Measurements from ENCODE around the gene LDB2. TPM values are rescaled to one million over a fixed set of nuclear protein-coding genes. Genes with fewer than 3 reads are reported as not detected.

LDB2 gene
- total RNA-seq, 1 donor, result under 0.01 TPM

DNA sequence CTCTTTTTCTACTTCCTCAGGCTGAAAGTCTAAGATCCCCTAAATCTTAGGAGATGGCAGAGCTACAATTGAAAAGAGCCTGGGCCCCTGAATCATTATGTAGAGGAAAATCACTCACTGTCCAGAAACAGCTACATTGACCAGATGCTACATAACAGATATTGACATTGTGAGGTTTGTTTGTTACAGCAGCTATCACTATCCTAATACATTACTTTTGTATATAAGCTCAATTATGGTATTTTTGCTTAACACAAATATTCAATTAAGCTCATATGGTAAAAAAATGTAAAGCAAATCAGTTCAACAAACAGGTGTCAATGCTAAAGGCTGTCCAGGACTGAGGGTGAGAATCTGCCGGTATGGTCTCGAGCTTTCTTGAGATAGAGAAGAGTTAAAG, 89.4 kb downstream of the LDB2 start:
- no peak for DNase-seq (ENCODE audit: low read depth in 2 of 3, low spot score in 2 of 3)

DNA sequence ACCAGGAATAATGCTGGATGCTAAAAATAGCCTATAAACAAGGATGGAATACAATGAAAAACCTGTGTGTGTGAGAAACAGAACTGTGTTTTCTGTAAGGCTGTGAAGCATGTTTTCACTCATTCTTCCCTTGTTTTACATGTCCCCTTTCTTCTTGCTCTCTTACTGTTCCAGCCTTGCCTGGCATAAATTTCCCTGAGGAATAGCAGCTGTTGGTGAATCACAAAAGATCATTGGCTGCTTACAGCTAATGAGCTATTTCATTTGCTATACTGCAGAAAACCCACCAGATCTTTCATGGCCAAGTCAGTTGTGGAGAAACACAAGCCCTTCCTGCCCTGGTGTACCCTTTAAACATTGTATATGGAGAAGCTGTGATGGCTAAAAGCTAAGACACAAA, 91.1 kb downstream of the LDB2 start:
- DNase-seq (ENCODE audit: low read depth in 2 of 3, low spot score in 2 of 3), result no peak

DNA sequence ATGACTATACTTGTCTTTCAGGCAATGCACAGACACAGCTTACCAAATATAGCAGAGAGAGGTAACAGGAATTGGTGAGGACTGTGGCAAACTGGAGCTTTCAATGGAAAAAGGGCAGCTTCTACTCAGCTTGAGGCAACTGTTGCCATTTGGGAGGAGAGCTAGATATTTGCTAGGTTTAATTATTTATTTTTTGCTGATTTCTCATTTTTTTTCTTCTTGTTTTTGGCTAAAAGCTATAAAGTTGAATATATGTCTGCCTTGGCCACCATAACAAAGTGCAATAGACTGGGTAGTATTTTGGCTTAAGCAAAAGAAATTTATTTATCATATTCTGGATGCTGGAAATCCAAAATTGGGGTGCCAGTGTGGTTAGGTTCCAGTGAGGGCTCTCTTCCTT, 93.9 kb downstream of the LDB2 start:
- DNase-seq (ENCODE audit: low read depth in 2 of 3, low spot score in 2 of 3), result no peak

DNA sequence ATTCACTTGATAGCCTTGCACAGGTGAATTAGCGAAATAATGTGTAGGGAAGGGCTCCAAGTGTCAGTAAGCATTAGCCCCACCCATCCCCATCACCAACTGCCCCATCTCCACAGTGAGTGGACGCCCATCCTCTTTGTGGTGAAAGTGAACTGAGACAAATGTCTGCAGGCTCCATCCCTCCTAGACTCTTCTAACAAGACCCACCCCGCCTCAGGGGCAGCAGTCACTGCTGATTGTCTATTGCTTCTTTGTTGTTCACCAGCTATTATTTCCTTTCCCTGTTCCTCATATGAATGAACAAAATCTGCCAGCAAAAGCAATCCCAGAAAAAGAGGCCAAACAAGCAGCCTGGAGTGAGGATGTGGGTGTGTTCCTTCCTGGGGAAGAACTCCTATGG, 96.4 kb downstream of the LDB2 start:
- no peak for DNase-seq (ENCODE audit: low read depth in 2 of 3, low spot score in 2 of 3)

DNA sequence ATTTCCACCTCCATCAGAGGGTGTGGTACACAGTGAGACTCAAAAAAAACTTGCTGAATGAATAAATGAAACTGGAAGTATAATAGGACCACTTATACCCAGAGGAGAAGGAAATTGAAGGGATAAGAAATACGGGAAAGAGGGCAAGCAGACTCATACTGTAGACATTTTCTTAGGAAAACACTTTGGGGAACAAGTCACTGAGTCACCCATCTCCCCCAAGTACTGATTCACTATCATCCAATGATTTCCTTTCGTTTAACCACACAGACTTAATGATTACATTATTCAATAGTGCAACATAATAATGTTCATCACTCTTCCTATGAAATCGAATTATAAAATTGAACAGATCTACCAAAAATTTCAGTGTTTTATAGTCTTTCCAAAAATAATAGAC, 97.1 kb downstream of the LDB2 start:
- no peak for DNase-seq (ENCODE audit: low read depth in 2 of 3, low spot score in 2 of 3)

DNA sequence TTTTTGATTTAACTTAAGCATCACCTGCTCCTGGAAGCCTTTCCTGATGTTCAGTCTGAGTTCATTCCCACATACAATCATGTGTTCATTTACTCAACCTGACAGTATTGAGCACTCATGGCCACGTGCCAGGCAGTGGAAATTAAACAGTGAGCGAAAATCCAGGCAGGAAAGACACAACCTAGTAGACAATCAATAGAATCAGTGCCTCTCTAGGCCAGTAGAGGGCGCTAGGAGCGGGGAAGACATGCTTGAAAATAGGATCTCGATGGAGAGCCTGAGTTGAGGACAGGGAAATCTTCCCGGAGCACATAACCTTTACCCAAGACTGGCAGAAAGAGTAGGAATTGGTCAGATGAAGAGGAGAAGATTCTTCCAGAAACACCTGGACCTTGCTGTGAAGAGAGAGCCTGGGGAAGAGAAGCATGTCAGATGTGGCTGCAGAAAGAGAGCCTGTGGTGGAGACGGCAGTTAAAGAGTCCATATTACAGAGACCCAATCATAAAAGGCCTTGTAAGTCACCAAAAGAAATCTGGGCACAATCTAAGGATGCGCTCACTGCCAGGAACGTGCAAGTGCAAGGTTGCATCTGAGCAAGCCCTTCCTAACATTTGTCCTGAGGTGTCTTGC, 103.5 kb downstream of the LDB2 start:
- DNase-seq (ENCODE audit: low read depth in 2 of 3, low spot score in 2 of 3), result peak in 2 of 3 donors; percentile 6 to 50

DNA sequence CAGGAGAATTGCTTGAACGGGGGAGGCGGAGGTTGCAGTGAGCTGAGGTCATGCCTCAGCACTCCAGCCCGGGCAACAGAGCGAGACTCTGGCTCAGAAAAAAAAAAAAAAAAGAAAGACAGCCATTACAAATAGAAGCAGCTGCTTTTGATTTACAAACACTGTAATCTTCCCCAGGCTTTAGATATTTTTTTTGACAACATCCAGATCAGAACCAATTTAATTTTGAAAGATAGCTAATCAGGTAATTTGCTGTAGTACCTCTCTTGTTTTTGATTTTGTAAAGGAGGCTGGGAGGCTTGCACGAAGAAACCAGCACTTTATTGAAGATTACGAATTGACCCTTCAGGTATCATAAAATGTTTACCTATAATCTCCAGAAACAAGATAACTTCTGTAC, 107.0 kb downstream of the LDB2 start:
- no peak for DNase-seq (ENCODE audit: low read depth in 2 of 3, low spot score in 2 of 3)

DNA sequence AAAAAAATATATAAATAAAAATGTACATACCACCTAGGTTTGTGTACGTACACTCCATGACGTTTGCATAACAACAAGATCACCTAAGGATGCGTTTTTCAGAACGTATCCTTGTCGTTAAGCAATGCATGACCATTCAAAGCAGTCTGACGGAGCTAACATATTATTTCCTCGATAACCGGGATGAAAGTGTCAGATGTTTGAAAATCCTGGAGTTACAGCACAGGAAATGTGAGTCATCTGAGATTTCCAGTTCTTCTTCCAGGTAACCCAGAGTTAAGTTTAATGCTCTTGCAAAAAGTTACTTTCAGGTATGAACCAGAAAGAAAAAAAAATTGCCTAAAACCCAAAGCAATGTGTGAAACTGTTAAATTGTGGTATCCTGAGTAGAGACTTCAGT, 107.9 kb downstream of the LDB2 start:
- no peak for DNase-seq (ENCODE audit: low read depth in 2 of 3, low spot score in 2 of 3)

DNA sequence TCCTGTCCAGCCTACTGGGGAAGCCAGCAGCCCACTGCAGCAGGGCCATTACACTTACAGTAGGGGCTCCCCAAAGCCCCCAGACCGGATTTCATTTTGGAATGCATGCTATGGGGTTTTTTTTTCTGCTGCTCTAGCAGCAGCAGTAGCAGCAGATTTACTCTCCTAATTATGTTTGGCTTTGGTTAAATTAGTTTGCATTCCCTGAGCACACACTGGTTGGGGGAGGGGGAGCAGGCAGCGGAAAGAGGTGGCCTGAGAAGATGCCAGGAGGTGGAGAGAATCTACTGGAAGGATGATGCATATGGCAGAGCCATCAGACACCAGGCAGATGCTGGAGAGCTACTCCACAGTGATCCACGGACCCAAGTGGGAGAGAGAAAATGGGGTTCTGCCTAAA, 109.6 kb downstream of the LDB2 start:
- DNase-seq (ENCODE audit: low read depth in 2 of 3, low spot score in 2 of 3), result no peak

DNA sequence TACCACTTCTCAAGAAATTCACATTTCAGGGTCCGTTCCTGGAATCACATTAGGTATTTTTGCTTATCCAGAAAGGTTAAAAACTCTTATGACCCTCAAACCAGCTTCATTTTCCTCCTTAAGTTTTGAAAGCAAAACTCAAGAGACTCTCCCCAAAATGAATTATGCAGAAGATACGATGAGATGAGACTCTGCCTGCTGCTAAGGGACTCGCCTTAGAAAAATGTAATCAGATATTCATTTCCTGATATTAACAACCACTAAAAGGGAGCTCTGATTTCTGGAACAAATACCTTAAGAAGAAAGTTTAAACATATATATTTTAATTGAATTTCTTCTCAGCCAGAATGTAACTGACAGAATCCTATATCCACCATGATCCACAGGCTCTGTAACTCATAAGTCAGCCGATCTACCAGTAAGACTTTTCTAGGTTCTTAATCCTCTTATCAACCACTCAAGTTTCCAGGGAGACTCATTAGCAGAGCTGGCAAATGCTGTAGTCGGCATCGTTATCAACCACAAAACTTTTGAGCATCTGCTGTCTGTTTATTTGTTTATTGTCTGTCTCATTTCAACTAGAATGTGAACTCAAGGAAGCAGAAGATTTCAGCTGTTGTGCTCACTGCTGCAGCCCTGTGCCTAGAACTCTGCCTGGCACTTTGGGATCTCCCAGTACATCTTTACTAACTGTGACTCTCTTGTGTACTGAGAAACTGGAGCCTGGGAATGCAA, 112.5 kb downstream of the LDB2 start:
- no peak for DNase-seq (ENCODE audit: low read depth in 2 of 3, low spot score in 2 of 3)

DNA sequence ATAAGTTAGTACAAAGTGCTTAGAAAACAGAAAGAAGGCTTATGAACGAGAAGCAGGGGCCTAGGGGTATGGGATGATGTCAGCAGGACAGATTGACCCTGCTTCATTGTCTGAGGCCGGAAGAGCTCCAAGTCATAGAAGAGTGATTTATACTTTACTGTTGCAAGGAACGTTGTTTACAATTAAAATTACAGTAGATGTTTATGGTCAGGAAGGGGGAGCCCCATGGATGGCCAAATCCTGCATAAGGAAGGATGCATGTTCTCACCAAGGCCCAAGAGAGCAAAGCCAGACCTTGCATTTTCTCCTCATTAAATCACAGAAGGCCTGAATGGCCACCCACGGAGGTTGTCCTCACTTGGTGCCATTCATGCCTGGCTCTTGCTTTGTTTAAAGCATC, 115.3 kb downstream of the LDB2 start:
- no peak for DNase-seq (ENCODE audit: low read depth in 2 of 3, low spot score in 2 of 3)

DNA sequence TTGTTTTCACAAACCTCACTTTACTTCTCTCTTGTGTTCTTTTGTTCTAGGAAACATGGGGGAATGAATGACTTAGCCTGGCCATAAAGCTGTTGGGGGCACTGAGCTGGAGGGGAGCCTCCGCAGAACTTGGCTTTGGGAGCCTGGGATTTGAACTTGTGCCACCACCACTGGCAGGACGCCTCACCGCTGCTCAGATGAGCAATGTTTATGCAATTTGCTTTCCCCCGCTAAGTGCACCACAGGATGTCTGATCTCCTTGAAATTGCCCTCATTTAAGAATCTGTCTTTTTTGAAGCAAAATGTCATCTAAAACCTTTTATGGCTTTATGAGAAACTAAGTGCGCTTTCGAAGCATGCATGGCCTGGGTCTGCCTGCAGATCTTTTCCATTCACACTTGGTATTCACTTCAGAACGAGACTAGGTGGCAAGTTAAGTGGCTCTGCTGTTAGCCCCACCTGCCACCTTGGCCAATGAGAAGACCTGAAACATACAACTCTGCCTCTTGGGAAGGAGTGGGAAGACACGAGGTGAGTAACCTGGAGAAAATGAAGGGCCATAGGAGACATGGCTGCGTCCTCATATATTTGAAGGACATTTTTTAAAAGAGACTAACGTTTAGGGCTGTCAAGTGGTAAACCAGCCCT, 119.3 kb downstream of the LDB2 start:
- DNase-seq (ENCODE audit: low read depth in 2 of 3, low spot score in 2 of 3), result no peak

DNA sequence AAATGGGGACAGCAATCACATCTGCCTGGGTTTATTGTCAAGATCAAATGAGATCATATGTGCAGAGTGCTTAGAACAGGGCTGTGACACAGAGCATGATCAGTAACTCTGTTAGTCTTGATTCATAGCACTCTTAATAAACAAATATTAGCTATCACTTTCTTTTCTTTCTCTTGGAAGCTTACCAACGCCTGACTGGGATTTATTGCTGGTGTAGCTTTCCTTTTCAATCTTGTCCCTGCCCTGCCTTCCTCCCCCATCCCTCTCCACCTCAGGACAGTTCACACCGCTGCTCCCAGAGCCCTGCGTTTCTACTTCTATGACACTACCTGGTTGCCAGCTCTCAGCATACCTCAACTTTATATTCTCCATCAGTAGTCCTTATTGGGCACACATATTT, 120.7 kb downstream of the LDB2 start:
- no peak for DNase-seq (ENCODE audit: low read depth in 2 of 3, low spot score in 2 of 3)

DNA sequence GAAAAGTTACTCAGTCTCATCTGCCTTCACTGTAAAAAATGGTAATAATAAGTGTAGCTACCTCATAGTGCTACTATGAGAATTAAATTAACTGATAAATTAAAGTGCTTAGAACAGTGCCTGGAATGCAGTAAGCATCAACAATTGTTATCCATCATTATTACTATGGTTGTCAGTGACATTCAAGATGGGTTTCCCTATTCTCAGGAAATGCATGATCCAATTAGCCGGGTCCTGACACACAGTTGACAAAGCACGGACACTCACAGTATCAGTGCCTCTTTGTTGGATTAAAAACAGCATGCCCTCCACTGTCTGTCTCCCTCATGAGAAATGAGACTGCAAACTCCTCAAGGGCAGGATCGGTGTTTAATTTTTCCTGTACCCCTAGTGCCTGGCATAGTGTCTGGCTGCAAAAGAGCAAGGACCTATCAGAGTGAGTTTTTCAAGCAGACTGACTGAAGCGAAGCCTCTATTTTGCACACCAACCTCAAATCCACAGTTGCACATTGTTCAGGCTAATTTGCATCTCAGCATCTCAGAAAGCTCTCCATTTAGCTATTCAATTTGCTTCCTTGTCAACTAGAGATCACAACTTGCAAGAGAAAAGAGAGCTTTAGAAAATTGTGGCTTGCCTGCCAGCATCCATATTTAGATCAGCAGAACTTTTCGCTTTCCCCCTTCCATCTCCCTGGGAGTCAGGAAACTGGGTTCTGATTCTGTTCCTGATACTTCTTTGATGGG, 122.9 kb downstream of the LDB2 start:
- DNase-seq (ENCODE audit: low read depth in 2 of 3, low spot score in 2 of 3), result no peak

DNA sequence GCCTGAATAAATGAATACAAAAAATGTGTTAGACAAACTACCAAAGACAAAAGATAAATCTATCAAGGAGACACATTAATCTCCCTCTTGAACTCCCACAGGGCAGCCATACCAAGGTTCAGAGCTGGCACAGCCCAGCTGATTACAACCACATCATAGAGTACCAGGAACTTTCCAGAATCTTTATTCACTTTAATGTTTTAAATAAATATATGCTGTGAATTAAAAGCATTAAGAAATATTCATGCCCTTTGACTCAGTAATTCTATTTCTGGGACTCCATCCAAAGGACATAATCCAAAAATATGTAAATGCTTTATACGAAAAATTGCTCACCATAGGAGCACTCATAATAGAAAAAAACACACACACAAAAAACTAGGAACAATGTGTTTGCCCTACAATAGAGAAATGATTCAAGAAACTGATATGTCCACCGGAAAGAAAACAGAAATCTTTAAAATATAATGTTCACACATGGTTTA, 126.0 kb downstream of the LDB2 start:
- DNase-seq (ENCODE audit: low read depth in 2 of 3, low spot score in 2 of 3), result no peak

DNA sequence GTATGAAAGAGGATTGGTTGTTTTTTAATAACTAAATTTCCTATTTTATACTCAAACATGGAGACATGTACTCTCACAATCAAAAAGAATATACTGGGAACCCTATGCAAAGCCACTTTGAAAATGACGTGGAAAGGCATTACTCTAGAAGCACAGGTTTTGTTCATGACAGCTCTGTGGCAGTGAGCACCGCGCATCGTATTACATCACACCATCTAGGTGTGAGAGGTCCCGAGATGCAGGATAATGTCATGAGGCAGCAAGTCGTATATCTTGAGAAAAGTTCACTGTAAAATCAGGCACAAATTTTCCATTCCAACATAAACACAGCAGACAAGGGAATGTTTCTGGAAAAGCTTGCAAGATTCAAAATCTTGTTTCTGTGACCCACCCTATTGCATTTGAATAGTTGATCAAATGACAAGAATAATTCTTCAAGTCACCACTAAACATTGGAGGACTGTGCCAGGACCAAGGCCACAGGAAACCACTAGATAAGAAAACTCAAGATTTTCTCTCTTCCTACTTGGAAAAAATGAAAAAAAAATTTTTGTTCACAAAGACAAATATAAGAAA, 127.6 kb downstream of the LDB2 start:
- no peak for DNase-seq (ENCODE audit: low read depth in 2 of 3, low spot score in 2 of 3)

DNA sequence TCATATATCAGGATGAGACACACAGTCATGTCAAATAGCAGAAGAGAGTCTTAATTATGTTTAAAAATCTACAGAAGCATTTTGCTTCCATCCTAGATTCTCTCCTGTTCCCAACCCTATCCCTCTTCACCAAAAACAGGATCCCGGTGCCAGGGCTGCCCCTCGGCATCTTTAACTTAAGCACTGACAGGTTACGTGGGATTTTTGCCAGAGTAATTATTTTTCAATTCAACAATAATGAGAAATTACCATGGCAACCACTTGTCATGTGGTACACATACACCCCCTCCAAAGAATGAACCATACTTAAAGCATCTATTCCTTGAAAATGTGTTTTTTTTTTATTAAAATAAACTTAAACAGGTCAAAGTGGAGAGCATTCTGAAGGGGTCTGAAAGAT, 130.6 kb downstream of the LDB2 start:
- no peak for DNase-seq (ENCODE audit: low read depth in 2 of 3, low spot score in 2 of 3)

DNA sequence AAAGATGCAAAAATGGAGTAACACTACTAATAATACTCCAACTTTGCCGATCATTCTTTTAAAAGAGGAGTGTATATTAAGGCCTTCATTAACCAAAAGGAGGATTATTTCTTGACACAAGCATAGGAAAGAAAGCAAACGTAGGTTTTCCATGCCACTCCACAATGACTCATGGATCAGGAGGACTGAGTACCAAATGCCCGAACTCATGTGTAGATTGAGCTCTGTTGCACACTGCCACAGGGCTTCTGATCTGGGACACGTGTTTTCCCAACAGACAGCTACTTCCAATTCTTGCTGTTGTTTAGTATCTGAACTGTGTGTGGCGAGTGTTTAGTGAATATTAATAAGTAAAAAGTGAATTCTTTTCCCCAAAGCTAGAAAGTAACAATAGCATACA, 131.2 kb downstream of the LDB2 start:
- no peak for DNase-seq (ENCODE audit: low read depth in 2 of 3, low spot score in 2 of 3)

DNA sequence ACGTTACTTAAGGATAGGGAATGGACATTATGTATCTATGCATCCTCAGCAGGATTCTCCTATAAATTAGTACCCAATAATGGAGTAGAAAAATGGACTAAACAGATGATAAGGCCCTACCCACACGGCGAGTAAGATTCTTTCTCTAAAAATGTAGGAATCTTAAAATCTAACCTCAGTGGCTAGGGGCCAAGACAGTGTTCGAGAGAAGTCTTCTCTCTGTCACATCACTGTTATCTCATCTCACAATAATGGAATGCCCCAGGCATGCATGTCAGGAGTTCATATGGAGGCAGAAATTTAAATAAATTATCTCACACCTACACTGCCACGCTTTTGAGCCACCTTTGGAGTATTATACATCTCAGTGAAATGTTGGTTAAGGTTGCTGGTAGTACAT, 132.9 kb downstream of the LDB2 start:
- DNase-seq (ENCODE audit: low read depth in 2 of 3, low spot score in 2 of 3), result no peak

DNA sequence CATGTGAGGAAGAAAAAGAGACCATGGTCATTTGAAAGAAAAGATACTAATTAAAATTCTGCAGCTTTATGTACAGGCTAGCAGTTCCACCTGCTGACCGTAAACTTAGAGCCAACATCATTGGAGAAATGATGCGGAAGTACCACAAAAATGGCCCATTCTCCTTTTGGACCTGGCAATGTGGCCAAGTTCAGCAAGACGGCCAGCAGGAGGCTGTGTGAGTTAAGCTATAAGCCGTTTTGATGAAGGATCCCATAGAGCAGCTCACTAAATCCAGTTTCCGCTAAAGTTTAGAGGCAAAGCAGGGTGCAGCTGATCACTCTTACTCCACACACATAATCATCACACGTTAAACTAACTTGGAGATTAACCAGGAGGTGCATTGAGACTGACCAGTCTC, 133.8 kb downstream of the LDB2 start:
- no peak for DNase-seq (ENCODE audit: low read depth in 2 of 3, low spot score in 2 of 3)
